HL-60 (cell line): ENCODE measurements around the gene MALT1.

Experiments
- DNase-seq, 2 experiments: peaks; one replicate each; pipeline ENCODE4 v3.0.0-alpha.2; 2010 to 2020; ENCODE audit warnings: low read depth in 1 of 2, low spot score in 1 of 2
- H3K27ac ChIP-seq: fragments of 250-450 bp; sonication (Bioruptor Pico); replicated peaks from 2 replicates; pipeline ENCODE4 v1.5.1; 2020; ENCODE audit warnings: mild to moderate bottlenecking, moderate library complexity
- H3K27me3 ChIP-seq: fragments of 250-450 bp; sonication (Bioruptor Pico); 2 replicates; pipeline ENCODE4 v1.5.1; 2021; ENCODE audit warnings: mild to moderate bottlenecking, moderate library complexity; ENCODE audit not compliant: insufficient read depth, poor library complexity, severe bottlenecking
- H3K4me3 ChIP-seq: replicated peaks from 2 replicates; pipeline ENCODE4 v1.5.1; 2011; ENCODE audit warnings: mild to moderate bottlenecking, control low read depth, low read length; ENCODE audit not compliant: insufficient read depth
- GABPA ChIP-seq: IDR thresholded peaks from 2 replicates; pipeline ENCODE4 v1.6.1; 2012; ENCODE audit warnings: low read depth
- POLR2AphosphoS5 ChIP-seq: IDR thresholded peaks from 2 replicates; pipeline ENCODE4 v1.6.1; 2012; ENCODE audit warnings: low read depth
- SPI1 ChIP-seq: IDR thresholded peaks from 2 replicates; pipeline ENCODE4 v1.6.1; 2012; ENCODE audit warnings: low read depth, mild to moderate bottlenecking, borderline replicate concordance
- TF ChIP-seq, protein P1 (sequence below): IDR thresholded peaks from 2 replicates; pipeline ENCODE4 v1.6.1; 2012; ENCODE audit warnings: low read depth; ENCODE audit not compliant: insufficient replicate concordance
- TF ChIP-seq, protein P2 (sequence below): IDR thresholded peaks from one replicate; pipeline ENCODE4 v1.5.1; 2011; ENCODE audit warnings: low read length, control low read depth, inconsistent platforms; ENCODE audit not compliant: insufficient read depth

MALT1 gene

DNA sequence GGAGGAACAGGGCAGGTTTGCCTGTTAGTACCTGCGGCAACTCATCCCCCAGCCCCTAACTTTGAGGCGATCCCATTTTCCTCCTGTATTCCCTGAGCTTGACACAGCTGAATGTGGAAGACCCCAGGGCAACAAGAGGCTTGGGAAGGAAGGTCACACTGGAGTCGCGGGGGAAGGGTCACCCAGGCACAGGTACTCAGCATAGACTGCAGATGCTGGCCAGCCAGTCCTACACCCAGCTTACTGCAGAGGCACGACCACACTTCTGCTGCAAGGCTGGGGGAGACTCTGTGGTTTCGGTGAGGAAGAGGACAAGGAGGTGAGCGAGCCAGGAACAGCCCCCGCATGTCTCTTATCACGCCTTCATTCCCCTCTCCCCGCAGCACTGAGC is 91.5 kb downstream of the MALT1 start:
- DNase-seq: peak in 1 of 2 experiments; percentile 30
- peaks cover 13% of the 10 kb centered on the region for H3K27me3 ChIP-seq
- TF ChIP-seq, protein P1, sequence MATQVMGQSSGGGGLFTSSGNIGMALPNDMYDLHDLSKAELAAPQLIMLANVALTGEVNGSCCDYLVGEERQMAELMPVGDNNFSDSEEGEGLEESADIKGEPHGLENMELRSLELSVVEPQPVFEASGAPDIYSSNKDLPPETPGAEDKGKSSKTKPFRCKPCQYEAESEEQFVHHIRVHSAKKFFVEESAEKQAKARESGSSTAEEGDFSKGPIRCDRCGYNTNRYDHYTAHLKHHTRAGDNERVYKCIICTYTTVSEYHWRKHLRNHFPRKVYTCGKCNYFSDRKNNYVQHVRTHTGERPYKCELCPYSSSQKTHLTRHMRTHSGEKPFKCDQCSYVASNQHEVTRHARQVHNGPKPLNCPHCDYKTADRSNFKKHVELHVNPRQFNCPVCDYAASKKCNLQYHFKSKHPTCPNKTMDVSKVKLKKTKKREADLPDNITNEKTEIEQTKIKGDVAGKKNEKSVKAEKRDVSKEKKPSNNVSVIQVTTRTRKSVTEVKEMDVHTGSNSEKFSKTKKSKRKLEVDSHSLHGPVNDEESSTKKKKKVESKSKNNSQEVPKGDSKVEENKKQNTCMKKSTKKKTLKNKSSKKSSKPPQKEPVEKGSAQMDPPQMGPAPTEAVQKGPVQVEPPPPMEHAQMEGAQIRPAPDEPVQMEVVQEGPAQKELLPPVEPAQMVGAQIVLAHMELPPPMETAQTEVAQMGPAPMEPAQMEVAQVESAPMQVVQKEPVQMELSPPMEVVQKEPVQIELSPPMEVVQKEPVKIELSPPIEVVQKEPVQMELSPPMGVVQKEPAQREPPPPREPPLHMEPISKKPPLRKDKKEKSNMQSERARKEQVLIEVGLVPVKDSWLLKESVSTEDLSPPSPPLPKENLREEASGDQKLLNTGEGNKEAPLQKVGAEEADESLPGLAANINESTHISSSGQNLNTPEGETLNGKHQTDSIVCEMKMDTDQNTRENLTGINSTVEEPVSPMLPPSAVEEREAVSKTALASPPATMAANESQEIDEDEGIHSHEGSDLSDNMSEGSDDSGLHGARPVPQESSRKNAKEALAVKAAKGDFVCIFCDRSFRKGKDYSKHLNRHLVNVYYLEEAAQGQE: no peak
- TF ChIP-seq, protein P2, sequence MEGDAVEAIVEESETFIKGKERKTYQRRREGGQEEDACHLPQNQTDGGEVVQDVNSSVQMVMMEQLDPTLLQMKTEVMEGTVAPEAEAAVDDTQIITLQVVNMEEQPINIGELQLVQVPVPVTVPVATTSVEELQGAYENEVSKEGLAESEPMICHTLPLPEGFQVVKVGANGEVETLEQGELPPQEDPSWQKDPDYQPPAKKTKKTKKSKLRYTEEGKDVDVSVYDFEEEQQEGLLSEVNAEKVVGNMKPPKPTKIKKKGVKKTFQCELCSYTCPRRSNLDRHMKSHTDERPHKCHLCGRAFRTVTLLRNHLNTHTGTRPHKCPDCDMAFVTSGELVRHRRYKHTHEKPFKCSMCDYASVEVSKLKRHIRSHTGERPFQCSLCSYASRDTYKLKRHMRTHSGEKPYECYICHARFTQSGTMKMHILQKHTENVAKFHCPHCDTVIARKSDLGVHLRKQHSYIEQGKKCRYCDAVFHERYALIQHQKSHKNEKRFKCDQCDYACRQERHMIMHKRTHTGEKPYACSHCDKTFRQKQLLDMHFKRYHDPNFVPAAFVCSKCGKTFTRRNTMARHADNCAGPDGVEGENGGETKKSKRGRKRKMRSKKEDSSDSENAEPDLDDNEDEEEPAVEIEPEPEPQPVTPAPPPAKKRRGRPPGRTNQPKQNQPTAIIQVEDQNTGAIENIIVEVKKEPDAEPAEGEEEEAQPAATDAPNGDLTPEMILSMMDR: no peak
- TF ChIP-seq GABPA: no peak
- no peak for TF ChIP-seq POLR2AphosphoS5
- no peak for TF ChIP-seq SPI1
- H3K4me3 ChIP-seq: no peak overlapping the region
- no peak overlapping the region for H3K27ac ChIP-seq

DNA sequence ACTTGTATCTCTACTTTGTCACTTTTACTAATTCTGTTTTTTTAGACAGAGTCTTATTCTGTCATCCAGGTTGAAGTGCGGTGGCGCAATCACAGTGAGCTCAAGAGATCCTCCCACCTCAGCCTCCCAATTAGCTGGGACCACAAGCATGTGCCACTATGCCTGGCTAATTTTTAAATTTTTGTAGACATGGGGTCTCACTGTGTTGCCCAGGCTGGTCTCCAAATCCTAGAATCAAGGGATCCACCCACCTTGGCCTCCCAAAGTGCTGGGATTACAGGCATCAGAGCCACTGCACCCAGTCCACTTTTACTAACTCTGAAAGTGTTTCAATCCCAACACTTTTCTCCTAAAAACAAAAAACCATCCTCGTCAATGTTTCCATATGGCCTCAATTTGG is 94.9 kb downstream of the MALT1 start:
- Histone ChIP-seq H3K4me3 (no peak overlapping the region), H3K27me3 (peaks cover 23% of the 10 kb centered on the region), H3K27ac (no peak overlapping the region)
- TF ChIP-seq POLR2AphosphoS5 (no peak), GABPA (no peak)
- DNase-seq: no peak

DNA sequence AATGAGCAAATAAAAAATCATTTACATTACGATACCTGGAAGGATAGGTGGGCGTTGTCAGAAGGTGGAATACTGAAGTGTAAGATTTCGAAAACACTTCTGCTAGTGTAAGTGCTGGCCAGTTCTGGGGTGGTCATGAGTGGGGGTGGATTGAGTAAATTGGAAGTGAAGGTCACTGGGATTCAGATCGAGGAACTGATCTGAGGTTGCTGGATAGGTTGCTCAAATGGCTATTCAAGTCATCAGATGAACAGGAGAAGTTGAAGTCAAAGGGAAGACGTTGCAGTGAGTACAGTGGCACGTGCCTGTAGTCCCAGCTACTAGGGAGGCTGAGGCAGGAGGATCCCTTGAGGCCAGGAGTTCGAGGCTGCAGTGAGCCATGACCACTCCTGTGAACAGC is 95.7 kb downstream of the MALT1 start:
- no peak for DNase-seq
- no peak for TF ChIP-seq POLR2AphosphoS5
- TF ChIP-seq, protein P2: no peak
- TF ChIP-seq GABPA: no peak
- TF ChIP-seq SPI1: no peak
- TF ChIP-seq, protein P1: no peak
- Histone ChIP-seq H3K27me3 (peaks cover 23% of the 10 kb centered on the region), H3K4me3 (no peak overlapping the region), H3K27ac (no peak overlapping the region)

DNA sequence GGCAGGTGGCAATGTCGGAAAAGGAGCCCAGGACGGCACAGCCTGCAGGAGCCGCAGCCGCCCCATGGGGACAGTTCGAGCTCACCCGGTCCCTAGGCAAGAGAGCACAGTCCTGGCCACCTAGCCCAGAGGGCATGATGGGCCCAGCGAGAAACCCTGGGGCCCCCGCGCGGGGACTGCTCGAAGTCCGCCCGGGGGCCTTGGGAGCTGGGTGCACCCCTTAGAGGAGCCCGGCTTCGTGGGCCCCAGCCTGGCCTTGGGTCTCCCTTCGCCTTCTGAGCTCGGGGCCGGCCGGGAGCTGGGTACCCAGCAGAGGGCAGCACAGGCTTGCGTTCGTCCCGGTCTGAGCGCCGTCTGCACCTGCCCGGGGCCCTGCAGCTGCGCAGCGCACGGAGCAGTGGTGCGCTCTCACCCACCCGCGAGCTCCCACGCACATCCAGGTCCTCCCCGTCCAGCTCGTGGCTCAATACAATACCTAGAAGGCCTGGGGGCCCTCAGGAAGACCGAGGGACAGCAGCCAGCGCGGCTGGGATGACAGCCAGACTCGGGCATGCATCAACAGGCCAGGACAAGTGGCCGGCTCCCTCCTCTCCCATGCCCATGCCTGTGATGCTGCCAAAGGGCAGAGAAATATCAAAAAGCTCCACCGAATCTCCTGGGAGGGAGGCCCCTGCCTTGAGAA is 97.2 kb downstream of the MALT1 start:
- DNase-seq: peak; percentile 22 to 60
- TF ChIP-seq, protein P2: peak; percentile 50
- no peak for TF ChIP-seq POLR2AphosphoS5
- H3K4me3 ChIP-seq: no peak overlapping the region
- no peak overlapping the region for H3K27ac ChIP-seq
- H3K27me3 ChIP-seq: peaks cover 19% of the 10 kb centered on the region
